Measurements from ENCODE around the gene AP4S1.
"Not testable (repeated sequence)": the region's sequence is repeated elsewhere in the genome, so short reads cannot be mapped to it uniquely, and the experiment has no call there.

Gene AP4S1

GRCh38 chr14:31025367-31026076 is at the start of gene AP4S1:
TSS of gene AP4S1 (plus strand) at chr14:31025649. CDS start at chr14:31066197, 40,548 bp downstream.
- peak within 1 kb of the TSS; percentile 93 to 99 (median 96) for H3K9ac ChIP-seq (ENCODE audit: low read length in 5 of 5)
- H3K4me3 ChIP-seq (ENCODE audit: low read depth in 1 of 5, low read length in 5 of 5), result peak within 1 kb of the TSS; percentile 92 to 97 (median 94)
- H3K36me3 ChIP-seq (ENCODE audit: control insufficient read depth in 5 of 5, insufficient read depth in 5 of 5, low read length in 5 of 5), result peaks cover 0 to 5% (median 2%) of the 10 kb centered on the region in 5 donors
- H3K9me3 ChIP-seq (ENCODE audit: control insufficient read depth in 5 of 5, low read length in 5 of 5), result no peaks in the 10 kb centered on the region
- H3K27me3 ChIP-seq (ENCODE audit: control insufficient read depth in 5 of 5, insufficient read depth in 4 of 5, low read length in 5 of 5), result no peaks in the 10 kb centered on the region
- peak within 1 kb of the TSS; percentile 97 for H3K27ac ChIP-seq (ENCODE audit: low read depth, low read length)
- H3K4me1 ChIP-seq (ENCODE audit: control insufficient read depth in 5 of 5, insufficient read depth in 5 of 5, low read length in 5 of 5), result peaks cover 5 to 36% (median 34%) of the 10 kb centered on the region in 5 donors

- Histone ChIP-seq H3K27me3 (ENCODE audit: control insufficient read depth in 5 of 5, insufficient read depth in 4 of 5, low read length in 5 of 5) (no peaks in the 10 kb centered on the region), H3K4me1 (ENCODE audit: control insufficient read depth in 5 of 5, insufficient read depth in 5 of 5, low read length in 5 of 5) (peaks cover 0 to 26% (median 16%) of the 10 kb centered on the region in 5 donors), H3K27ac (ENCODE audit: low read depth, low read length) (no peak overlapping the region), H3K9ac (ENCODE audit: low read length in 5 of 5) (no peak overlapping the region), H3K9me3 (ENCODE audit: control insufficient read depth in 5 of 5, low read length in 5 of 5) (no peaks in the 10 kb centered on the region), H3K36me3 (ENCODE audit: control insufficient read depth in 5 of 5, insufficient read depth in 5 of 5, low read length in 5 of 5) (no peaks in the 10 kb centered on the region), H3K4me3 (ENCODE audit: low read depth in 1 of 5, low read length in 5 of 5) (no peak overlapping the region)
These were observed 47.7 kb upstream of the AP4S1 start for GRCh38 chr14:30977752-30978151.

GRCh38 chr14:30980106-30980704 is 45.2 kb upstream of the AP4S1 start:
- not testable (repeated sequence) for H3K9me3 ChIP-seq (ENCODE audit: control insufficient read depth in 5 of 5, low read length in 5 of 5); H3K27me3 ChIP-seq (ENCODE audit: control insufficient read depth in 5 of 5, insufficient read depth in 4 of 5, low read length in 5 of 5); H3K27ac ChIP-seq (ENCODE audit: low read depth, low read length); H3K4me3 ChIP-seq (ENCODE audit: low read depth in 1 of 5, low read length in 5 of 5); H3K9ac ChIP-seq (ENCODE audit: low read length in 5 of 5); H3K36me3 ChIP-seq (ENCODE audit: control insufficient read depth in 5 of 5, insufficient read depth in 5 of 5, low read length in 5 of 5)
- H3K4me1 ChIP-seq (ENCODE audit: control insufficient read depth in 5 of 5, insufficient read depth in 5 of 5, low read length in 5 of 5), result peaks cover 0 to 15% (median 4%) of the 10 kb centered on the region in 5 donors

GRCh38 chr14:30980980-30981379 is 44.5 kb upstream of the AP4S1 start:
- Histone ChIP-seq H3K27ac (ENCODE audit: low read depth, low read length) (no peak overlapping the region), H3K4me1 (ENCODE audit: control insufficient read depth in 5 of 5, insufficient read depth in 5 of 5, low read length in 5 of 5) (peaks cover 0 to 7% (median 0%) of the 10 kb centered on the region in 5 donors), H3K36me3 (ENCODE audit: control insufficient read depth in 5 of 5, insufficient read depth in 5 of 5, low read length in 5 of 5) (no peaks in the 10 kb centered on the region)

GRCh38 chr14:30982533-30982932 is 42.9 kb upstream of the AP4S1 start:
- Histone ChIP-seq H3K36me3 (ENCODE audit: control insufficient read depth in 5 of 5, insufficient read depth in 5 of 5, low read length in 5 of 5) (no peaks in the 10 kb centered on the region), H3K4me3 (ENCODE audit: low read depth in 1 of 5, low read length in 5 of 5) (no peak overlapping the region), H3K27ac (ENCODE audit: low read depth, low read length) (no peak overlapping the region), H3K9me3 (ENCODE audit: control insufficient read depth in 5 of 5, low read length in 5 of 5) (no peaks in the 10 kb centered on the region), H3K4me1 (ENCODE audit: control insufficient read depth in 5 of 5, insufficient read depth in 5 of 5, low read length in 5 of 5) (peaks cover 0 to 3% (median 0%) of the 10 kb centered on the region in 5 donors), H3K27me3 (ENCODE audit: control insufficient read depth in 5 of 5, insufficient read depth in 4 of 5, low read length in 5 of 5) (no peaks in the 10 kb centered on the region), H3K9ac (ENCODE audit: low read length in 5 of 5) (no peak overlapping the region)

More at GRCh38 chr14:30980980-30981379, 44.5 kb upstream of the AP4S1 start:
- Histone ChIP-seq H3K9me3 (ENCODE audit: control insufficient read depth in 5 of 5, low read length in 5 of 5) (no peaks in the 10 kb centered on the region), H3K9ac (ENCODE audit: low read length in 5 of 5) (no peak overlapping the region), H3K4me3 (ENCODE audit: low read depth in 1 of 5, low read length in 5 of 5) (no peak overlapping the region), H3K27me3 (ENCODE audit: control insufficient read depth in 5 of 5, insufficient read depth in 4 of 5, low read length in 5 of 5) (no peaks in the 10 kb centered on the region)

- Histone ChIP-seq H3K9ac (ENCODE audit: low read length in 5 of 5) (no peak overlapping the region), H3K27me3 (ENCODE audit: control insufficient read depth in 5 of 5, insufficient read depth in 4 of 5, low read length in 5 of 5) (no peaks in the 10 kb centered on the region), H3K4me3 (ENCODE audit: low read depth in 1 of 5, low read length in 5 of 5) (no peak overlapping the region), H3K9me3 (ENCODE audit: control insufficient read depth in 5 of 5, low read length in 5 of 5) (no peaks in the 10 kb centered on the region), H3K36me3 (ENCODE audit: control insufficient read depth in 5 of 5, insufficient read depth in 5 of 5, low read length in 5 of 5) (no peaks in the 10 kb centered on the region), H3K27ac (ENCODE audit: low read depth, low read length) (no peak overlapping the region), H3K4me1 (ENCODE audit: control insufficient read depth in 5 of 5, insufficient read depth in 5 of 5, low read length in 5 of 5) (peaks cover 0 to 3% (median 0%) of the 10 kb centered on the region in 5 donors)
These were observed 41.6 kb upstream of the AP4S1 start for GRCh38 chr14:30983858-30984257.

GRCh38 chr14:30985796-30986195 is 39.7 kb upstream of the AP4S1 start:
- no peaks in the 10 kb centered on the region for H3K36me3 ChIP-seq (ENCODE audit: control insufficient read depth in 5 of 5, insufficient read depth in 5 of 5, low read length in 5 of 5)
- H3K27ac ChIP-seq (ENCODE audit: low read depth, low read length), result no peak overlapping the region
- no peak overlapping the region for H3K4me3 ChIP-seq (ENCODE audit: low read depth in 1 of 5, low read length in 5 of 5)
- H3K27me3 ChIP-seq (ENCODE audit: control insufficient read depth in 5 of 5, insufficient read depth in 4 of 5, low read length in 5 of 5), result no peaks in the 10 kb centered on the region
- peak overlapping the region in 1 of 5 donors; percentile 17 for H3K9ac ChIP-seq (ENCODE audit: low read length in 5 of 5)
- peaks cover 0 to 4% (median 3%) of the 10 kb centered on the region in 5 donors for H3K4me1 ChIP-seq (ENCODE audit: control insufficient read depth in 5 of 5, insufficient read depth in 5 of 5, low read length in 5 of 5)
- H3K9me3 ChIP-seq (ENCODE audit: control insufficient read depth in 5 of 5, low read length in 5 of 5), result no peaks in the 10 kb centered on the region

- no peaks in the 10 kb centered on the region for H3K9me3 ChIP-seq (ENCODE audit: control insufficient read depth in 5 of 5, low read length in 5 of 5)
- no peak overlapping the region for H3K4me3 ChIP-seq (ENCODE audit: low read depth in 1 of 5, low read length in 5 of 5)
- H3K27ac ChIP-seq (ENCODE audit: low read depth, low read length), result peak overlapping the region; percentile 11
- H3K9ac ChIP-seq (ENCODE audit: low read length in 5 of 5), result no peak overlapping the region
- H3K27me3 ChIP-seq (ENCODE audit: control insufficient read depth in 5 of 5, insufficient read depth in 4 of 5, low read length in 5 of 5), result no peaks in the 10 kb centered on the region
- H3K4me1 ChIP-seq (ENCODE audit: control insufficient read depth in 5 of 5, insufficient read depth in 5 of 5, low read length in 5 of 5), result peaks cover 0 to 12% (median 9%) of the 10 kb centered on the region in 5 donors
- no peaks in the 10 kb centered on the region for H3K36me3 ChIP-seq (ENCODE audit: control insufficient read depth in 5 of 5, insufficient read depth in 5 of 5, low read length in 5 of 5)
These were observed 36.9 kb upstream of the AP4S1 start for GRCh38 chr14:30988509-30988908.

GRCh38 chr14:30990770-30991169 is 34.7 kb upstream of the AP4S1 start:
- H3K9me3 ChIP-seq (ENCODE audit: control insufficient read depth in 5 of 5, low read length in 5 of 5), result no peaks in the 10 kb centered on the region
- H3K36me3 ChIP-seq (ENCODE audit: control insufficient read depth in 5 of 5, insufficient read depth in 5 of 5, low read length in 5 of 5), result no peaks in the 10 kb centered on the region
- peaks cover under 1 to 29% (median 21%) of the 10 kb centered on the region in 5 donors for H3K4me1 ChIP-seq (ENCODE audit: control insufficient read depth in 5 of 5, insufficient read depth in 5 of 5, low read length in 5 of 5)
- no peaks in the 10 kb centered on the region for H3K27me3 ChIP-seq (ENCODE audit: control insufficient read depth in 5 of 5, insufficient read depth in 4 of 5, low read length in 5 of 5)
- H3K27ac ChIP-seq (ENCODE audit: low read depth, low read length), result no peak overlapping the region
- H3K9ac ChIP-seq (ENCODE audit: low read length in 5 of 5), result peak overlapping the region in 1 of 5 donors; percentile 30
- no peak overlapping the region for H3K4me3 ChIP-seq (ENCODE audit: low read depth in 1 of 5, low read length in 5 of 5)

GRCh38 chr14:30991408-30991807 is 34.0 kb upstream of the AP4S1 start:
- H3K9ac ChIP-seq (ENCODE audit: low read length in 5 of 5), result peak overlapping the region in 1 of 5 donors; percentile 59

More at GRCh38 chr14:30991408-30991807, 34.0 kb upstream of the AP4S1 start:
- Histone ChIP-seq H3K36me3 (ENCODE audit: control insufficient read depth in 5 of 5, insufficient read depth in 5 of 5, low read length in 5 of 5) (no peaks in the 10 kb centered on the region), H3K27me3 (ENCODE audit: control insufficient read depth in 5 of 5, insufficient read depth in 4 of 5, low read length in 5 of 5) (no peaks in the 10 kb centered on the region), H3K4me1 (ENCODE audit: control insufficient read depth in 5 of 5, insufficient read depth in 5 of 5, low read length in 5 of 5) (peaks cover 1 to 35% (median 26%) of the 10 kb centered on the region in 5 donors), H3K9me3 (ENCODE audit: control insufficient read depth in 5 of 5, low read length in 5 of 5) (no peaks in the 10 kb centered on the region), H3K27ac (ENCODE audit: low read depth, low read length) (no peak overlapping the region), H3K4me3 (ENCODE audit: low read depth in 1 of 5, low read length in 5 of 5) (no peak overlapping the region)
